ENCODE data around the gene PARVA. TPM values are rescaled to one million over a fixed set of nuclear protein-coding genes. Genes with fewer than 3 reads are reported as not detected.

The PARVA gene
- total RNA-seq, 1 donor from 2014 or later = 75.4 TPM

DNA sequence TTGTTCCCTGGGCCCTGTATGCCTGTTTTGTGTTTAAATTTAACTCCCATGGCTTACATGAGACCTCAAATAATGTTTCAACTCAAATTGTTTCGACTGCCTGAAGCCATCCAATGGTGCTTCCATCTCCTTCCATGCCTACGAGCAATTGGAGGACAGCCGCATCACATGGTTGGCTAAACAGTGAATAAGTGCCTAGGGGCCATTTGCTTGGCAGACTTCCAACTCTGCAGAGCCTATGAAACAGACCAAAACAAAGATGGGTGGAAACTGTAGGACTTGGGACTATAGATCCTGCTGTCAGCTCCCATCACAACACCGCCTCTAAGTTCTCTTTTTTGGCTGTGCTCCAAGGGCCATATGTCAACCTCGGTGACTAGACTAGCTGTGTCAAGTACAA, 84.1 kb downstream of the PARVA start:
- peaks cover 53% of the 10 kb centered on the region for H3K4me1 ChIP-seq

DNA sequence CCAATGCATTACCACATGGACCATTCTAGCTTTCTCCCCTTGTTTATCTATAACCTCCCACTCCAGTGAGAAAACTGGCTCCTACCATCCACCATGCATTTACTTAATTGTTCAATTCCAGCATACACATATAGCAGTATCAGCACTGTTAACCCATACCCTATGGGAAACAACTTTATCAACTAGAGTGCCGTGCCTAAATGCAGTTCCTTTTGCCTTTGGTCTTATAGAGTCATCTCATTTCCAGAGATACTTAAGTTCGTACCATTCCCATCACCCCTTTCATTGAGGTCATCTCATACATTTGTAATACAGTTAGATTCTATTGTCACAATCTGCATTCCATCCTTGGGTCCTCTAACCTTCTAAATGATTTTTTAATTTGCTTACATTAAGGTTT, 86.9 kb downstream of the PARVA start:
- no peak for DNase-seq
- intact Hi-C loops (cut with micrococcal nuclease) = no loop called here
- no peak overlapping the region for H3K4me3 ChIP-seq
- peaks cover 16% of the 10 kb centered on the region for H3K9me3 ChIP-seq (replicated peaks)
- TF ChIP-seq, protein P1, sequence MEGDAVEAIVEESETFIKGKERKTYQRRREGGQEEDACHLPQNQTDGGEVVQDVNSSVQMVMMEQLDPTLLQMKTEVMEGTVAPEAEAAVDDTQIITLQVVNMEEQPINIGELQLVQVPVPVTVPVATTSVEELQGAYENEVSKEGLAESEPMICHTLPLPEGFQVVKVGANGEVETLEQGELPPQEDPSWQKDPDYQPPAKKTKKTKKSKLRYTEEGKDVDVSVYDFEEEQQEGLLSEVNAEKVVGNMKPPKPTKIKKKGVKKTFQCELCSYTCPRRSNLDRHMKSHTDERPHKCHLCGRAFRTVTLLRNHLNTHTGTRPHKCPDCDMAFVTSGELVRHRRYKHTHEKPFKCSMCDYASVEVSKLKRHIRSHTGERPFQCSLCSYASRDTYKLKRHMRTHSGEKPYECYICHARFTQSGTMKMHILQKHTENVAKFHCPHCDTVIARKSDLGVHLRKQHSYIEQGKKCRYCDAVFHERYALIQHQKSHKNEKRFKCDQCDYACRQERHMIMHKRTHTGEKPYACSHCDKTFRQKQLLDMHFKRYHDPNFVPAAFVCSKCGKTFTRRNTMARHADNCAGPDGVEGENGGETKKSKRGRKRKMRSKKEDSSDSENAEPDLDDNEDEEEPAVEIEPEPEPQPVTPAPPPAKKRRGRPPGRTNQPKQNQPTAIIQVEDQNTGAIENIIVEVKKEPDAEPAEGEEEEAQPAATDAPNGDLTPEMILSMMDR (IDR thresholded peaks at IDR 0.05; ENCODE audit: borderline replicate concordance) = no peak
- H3K36me3 ChIP-seq = no peaks in the 10 kb centered on the region
- no peaks in the 10 kb centered on the region for H3K27me3 ChIP-seq (ENCODE audit: low read depth)
- no peak overlapping the region for H3K27ac ChIP-seq (replicated peaks)
- H3K4me1 ChIP-seq = peaks cover 49% of the 10 kb centered on the region

More for the DNA sequence above, 84.1 kb downstream of the PARVA start:
- no peaks in the 10 kb centered on the region for H3K36me3 ChIP-seq
- TF ChIP-seq, protein P1 (IDR thresholded peaks at IDR 0.05; ENCODE audit: borderline replicate concordance) = no peak
- H3K27me3 ChIP-seq (ENCODE audit: low read depth) = no peaks in the 10 kb centered on the region
- no peak overlapping the region for H3K27ac ChIP-seq (replicated peaks)
- peaks cover 16% of the 10 kb centered on the region for H3K9me3 ChIP-seq (replicated peaks)
- intact Hi-C loops (cut with micrococcal nuclease) = no loop called here
- H3K4me3 ChIP-seq = no peak overlapping the region
- no peak for DNase-seq

DNA sequence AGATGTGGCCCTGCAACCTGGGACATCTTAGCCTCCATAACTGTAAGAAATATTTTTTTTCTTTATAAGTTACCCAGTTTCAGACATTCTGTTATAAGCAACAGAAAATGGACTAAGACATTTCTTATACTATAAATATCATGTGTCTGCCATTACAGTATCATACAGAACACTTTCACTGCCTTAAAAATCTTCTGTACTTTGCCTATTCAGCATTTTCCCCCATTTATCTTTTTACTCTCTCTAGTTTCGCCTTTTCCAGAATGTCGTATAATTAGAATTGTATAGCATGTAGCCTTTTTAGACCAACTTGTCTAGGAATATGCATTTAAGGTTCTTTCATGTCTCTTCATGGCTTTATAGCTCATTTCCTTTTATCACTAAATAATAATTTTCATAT, 88.0 kb downstream of the PARVA start:
- intact Hi-C loops (cut with micrococcal nuclease) = no loop called here
- DNase-seq = no peak
- Histone ChIP-seq H3K9me3 (replicated peaks) (peaks cover 16% of the 10 kb centered on the region), H3K36me3 (no peaks in the 10 kb centered on the region), H3K27me3 (ENCODE audit: low read depth) (no peaks in the 10 kb centered on the region), H3K27ac (replicated peaks) (no peak overlapping the region), H3K4me3 (no peak overlapping the region), H3K4me1 (peaks cover 49% of the 10 kb centered on the region)
- TF ChIP-seq, protein P1 (IDR thresholded peaks at IDR 0.05; ENCODE audit: borderline replicate concordance) = no peak

DNA sequence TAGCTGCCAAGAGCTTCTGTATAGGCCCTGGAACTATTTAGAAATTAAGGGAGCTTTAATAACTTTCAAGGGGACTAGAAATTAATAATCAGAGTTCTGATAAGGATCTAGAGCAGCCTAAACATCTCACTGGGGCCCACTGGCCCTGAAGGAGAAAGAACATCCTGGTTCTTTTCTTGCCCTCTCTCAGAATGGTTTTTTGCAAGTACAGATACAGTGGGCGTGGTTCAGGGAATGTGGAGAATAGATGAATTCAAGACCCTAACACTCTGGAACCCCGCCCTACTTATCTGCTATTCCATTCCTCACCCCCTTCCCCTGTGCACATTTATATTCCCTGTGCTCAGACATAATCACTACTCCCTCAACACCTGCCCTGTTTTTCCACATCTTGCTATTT, 90.2 kb downstream of the PARVA start:
- Histone ChIP-seq H3K27me3 (ENCODE audit: low read depth) (no peaks in the 10 kb centered on the region), H3K4me3 (no peak overlapping the region), H3K4me1 (peaks cover 48% of the 10 kb centered on the region), H3K27ac (replicated peaks) (no peak overlapping the region), H3K36me3 (no peaks in the 10 kb centered on the region), H3K9me3 (replicated peaks) (peaks cover 16% of the 10 kb centered on the region)
- no peak for DNase-seq
- TF ChIP-seq, protein P1 (IDR thresholded peaks at IDR 0.05; ENCODE audit: borderline replicate concordance) = no peak
- intact Hi-C loops (cut with micrococcal nuclease) = no loop called here

DNA sequence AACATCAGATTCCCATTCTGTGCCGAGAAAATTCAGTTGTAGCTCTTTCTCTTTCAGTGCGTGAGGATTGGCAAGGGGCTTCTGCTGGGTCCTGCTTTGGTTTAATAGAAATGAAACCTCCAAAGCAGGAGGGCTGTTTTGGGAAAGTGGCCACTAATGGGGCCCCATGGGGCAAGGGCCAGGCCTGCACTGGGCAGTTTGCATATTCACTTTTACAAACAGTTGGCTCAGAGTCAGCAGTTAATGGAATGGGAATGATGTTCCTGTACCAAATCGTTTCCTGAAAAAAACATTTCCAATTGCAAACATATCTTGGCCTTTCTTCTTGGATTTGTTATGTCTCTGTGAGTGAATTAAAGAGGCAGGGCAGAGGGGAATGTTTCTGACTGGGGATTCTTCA, 92.1 kb downstream of the PARVA start:
- Histone ChIP-seq H3K4me1 (peaks cover 58% of the 10 kb centered on the region), H3K36me3 (peaks cover 8% of the 10 kb centered on the region)

More for the DNA sequence above, 92.1 kb downstream of the PARVA start:
- peak overlapping the region; percentile 20 for H3K4me3 ChIP-seq
- intact Hi-C loops (cut with micrococcal nuclease) = no loop called here
- H3K9me3 ChIP-seq (replicated peaks) = peaks cover 10% of the 10 kb centered on the region
- DNase-seq = no peak
- TF ChIP-seq, protein P1 (IDR thresholded peaks at IDR 0.05; ENCODE audit: borderline replicate concordance) = no peak
- no peaks in the 10 kb centered on the region for H3K27me3 ChIP-seq (ENCODE audit: low read depth)
- H3K27ac ChIP-seq (replicated peaks) = peak overlapping the region; percentile 51
